Naive thymus-derived CD4-positive, alpha-beta T cell (primary cell): ENCODE measurements around the gene PARVG. TPM values are rescaled to one million over a fixed set of nuclear protein-coding genes. Genes with fewer than 3 reads are reported as not detected.

Experiments
- ATAC-seq: fragments of 150-1000 bp; cut with Tn5 transposase; 2 replicates; pipeline ENCODE4 v1.10.0; 2021; ENCODE audit warnings: mild to moderate bottlenecking, moderate library complexity
- CTCF ChIA-PET: fragments of 350-600 bp; sonication (Branson Sonifier 250); formaldehyde crosslinking; loops from one replicate; lab custom pipeline; 2021; ENCODE audit warnings: antibody characterized with exemption; lab: Charles Lee
- POLR2A ChIA-PET: fragments of 350-600 bp; sonication (Branson Sonifier 250); formaldehyde crosslinking; loops from one replicate; lab custom pipeline; 2021; ENCODE audit warnings: antibody characterized with exemption, inconsistent platforms; lab: Charles Lee
- DNase-seq, 9 donors: peaks; one replicate each; pipeline versions ENCODE4 v3.0.0 to v3.0.0-alpha.2; 2020 to 2022; ENCODE audit warnings: mixed read lengths in 1 of 9
- H3K27ac ChIP-seq: one replicate; pipeline ENCODE4 v1.7.0; 2013; ENCODE audit warnings: mild to moderate bottlenecking, low read depth, low read length, moderate library complexity
- H3K27me3 ChIP-seq, 2 donors: one replicate each; pipeline ENCODE4 v1.7.0; 2013; ENCODE audit warnings: low read length in 2 of 2, mild to moderate bottlenecking in 2 of 2, moderate library complexity in 2 of 2; ENCODE audit not compliant: control insufficient read depth in 2 of 2, insufficient read depth in 2 of 2
- H3K36me3 ChIP-seq, 3 experiments: 1 replicate in 2 of 3; 2 replicates in 1 of 3; pipeline ENCODE4 v1.7.0; 2013; ENCODE audit warnings: low read length in 3 of 3, mild to moderate bottlenecking in 3 of 3, moderate library complexity in 1 of 3; ENCODE audit not compliant: insufficient read depth in 3 of 3, control insufficient read depth in 2 of 3
- H3K4me1 ChIP-seq, 2 donors: one replicate each; pipeline ENCODE4 v1.7.0; 2013; ENCODE audit warnings: low read length in 2 of 2, mild to moderate bottlenecking in 2 of 2, moderate library complexity in 1 of 2; ENCODE audit not compliant: control insufficient read depth in 2 of 2, insufficient read depth in 2 of 2
- H3K4me3 ChIP-seq: 2 replicates; pipeline ENCODE4 v1.7.0; 2013; ENCODE audit warnings: mild to moderate bottlenecking, low read length
- H3K9me3 ChIP-seq, 3 experiments: 1 replicate in 2 of 3; 2 replicates in 1 of 3; pipeline ENCODE4 v1.7.0; 2013; ENCODE audit warnings: low read length in 3 of 3; ENCODE audit not compliant: control insufficient read depth in 2 of 3
- H3K27ac Mint-ChIP-seq, 9 donors: one replicate each; pipeline ENCODE4 v1.8.0; 2020 to 2022; ENCODE audit warnings: mixed read lengths in 9 of 9, mild to moderate bottlenecking in 8 of 9, moderate library complexity in 5 of 9, inconsistent platforms in 2 of 9
- H3K27me3 Mint-ChIP-seq, 5 donors: one replicate each; pipeline ENCODE4 v1.8.0; 2021 to 2022; ENCODE audit warnings: mixed read lengths in 5 of 5, mild to moderate bottlenecking in 1 of 5
- H3K36me3 Mint-ChIP-seq, 5 donors: one replicate each; pipeline ENCODE4 v1.8.0; 2020 to 2022; ENCODE audit warnings: mixed read lengths in 5 of 5, mild to moderate bottlenecking in 3 of 5, inconsistent platforms in 1 of 5
- H3K4me1 Mint-ChIP-seq, 7 donors: one replicate each; pipeline ENCODE4 v1.8.0; 2020 to 2022; ENCODE audit warnings: mixed read lengths in 7 of 7, mild to moderate bottlenecking in 3 of 7, inconsistent platforms in 1 of 7
- H3K4me3 Mint-ChIP-seq, 10 donors: one replicate each; pipeline ENCODE4 v1.8.0; 2020 to 2022; ENCODE audit warnings: mild to moderate bottlenecking in 10 of 10, mixed read lengths in 10 of 10, moderate library complexity in 6 of 10, inconsistent platforms in 2 of 10
- H3K9me3 Mint-ChIP-seq, 11 donors: one replicate each; pipeline ENCODE4 v1.8.0; 2020 to 2022; ENCODE audit warnings: mixed read lengths in 11 of 11, mild to moderate bottlenecking in 4 of 11, inconsistent platforms in 1 of 11, moderate library complexity in 1 of 11
- intact Hi-C, 2 donors: fragments of 100-400 bp; cut with micrococcal nuclease; formaldehyde crosslinking; loops; one replicate each; pipeline ENCODE4 v1.15.1; 2023
- polyA plus RNA-seq, 2 donors: library from polyadenylated mRNA; unstranded; fragments of 300-500 nt; fragmentation: Illumina TruSeq; gene quantifications; one replicate each; pipeline ENCODE4 v1.2.3, GENCODE V29; 2021
- total RNA-seq, 6 experiments: library from RNA in 5 of 6; stranded (reverse) in 5 of 6; gene quantifications; 1 replicate in 5 of 6; 2 replicates in 1 of 6; pipeline ENCODE4 v1.2.3 and lab custom pipeline; 2021 to 2026

Gene PARVG
- total and polyA plus RNA-seq, 7 experiments from 2014 or later, result 36.4 to 209 (median 142) TPM

- H3K9me3 Mint-ChIP-seq, result peaks cover 0 to 4% (median 0%) of the 10 kb centered on the region in 11 donors
- H3K27ac Mint-ChIP-seq, result no peak overlapping the region
- ATAC-seq (no peak), DNase-seq (no peak)
- H3K27me3 Mint-ChIP-seq, result no peaks in the 10 kb centered on the region
- Histone ChIP-seq H3K27ac (no peak overlapping the region), H3K27me3 (no peaks in the 10 kb centered on the region), H3K36me3 (no peaks in the 10 kb centered on the region), H3K4me3 (no peak overlapping the region), H3K4me1 (no peaks in the 10 kb centered on the region), H3K9me3 (no peaks in the 10 kb centered on the region)
- ChIA-PET CTCF (no interaction called here), POLR2A (no interaction called here)
- no peaks in the 10 kb centered on the region for H3K4me1 Mint-ChIP-seq
- H3K4me3 Mint-ChIP-seq, result no peak overlapping the region
- intact Hi-C loops, result no loop called here
- H3K36me3 Mint-ChIP-seq, result peaks cover 0 to 9% (median 0%) of the 10 kb centered on the region in 5 donors
Measured at GRCh38 chr22:44144046-44144569, 36.6 kb upstream of the PARVG start.

- no peaks in the 10 kb centered on the region for H3K9me3 ChIP-seq
- CTCF ChIA-PET, result no interaction called here
- H3K27me3 Mint-ChIP-seq, result peaks cover 0 to 4% (median 0%) of the 10 kb centered on the region in 5 donors
- peaks cover 0 to 3% (median 0%) of the 10 kb centered on the region in 11 donors for H3K9me3 Mint-ChIP-seq
- no peak overlapping the region for H3K27ac ChIP-seq
- H3K27me3 ChIP-seq, result no peaks in the 10 kb centered on the region
- no peaks in the 10 kb centered on the region for H3K4me1 Mint-ChIP-seq
- intact Hi-C loops, result no loop called here
- no peak overlapping the region for H3K4me3 ChIP-seq
- peaks cover 0 to 3% (median 0%) of the 10 kb centered on the region in 5 donors for H3K36me3 Mint-ChIP-seq
- H3K4me1 ChIP-seq, result no peaks in the 10 kb centered on the region
- H3K27ac Mint-ChIP-seq, result no peak overlapping the region
- H3K36me3 ChIP-seq, result no peaks in the 10 kb centered on the region
- POLR2A ChIA-PET, result no interaction called here
- ATAC-seq (no peak), DNase-seq (no peak)
- H3K4me3 Mint-ChIP-seq, result no peak overlapping the region
Measured at GRCh38 chr22:44145544-44145943, 35.2 kb upstream of the PARVG start.

GRCh38 chr22:44146088-44146861 lies 34.5 kb upstream of the PARVG start:
- H3K36me3 ChIP-seq, result no peaks in the 10 kb centered on the region
- no peaks in the 10 kb centered on the region for H3K27me3 ChIP-seq
- POLR2A ChIA-PET, result no interaction called here
- no peak overlapping the region for H3K27ac ChIP-seq
- no peak for DNase-seq
- ATAC-seq, result no peak
- CTCF ChIA-PET, result no interaction called here
- Mint-ChIP-seq H3K9me3 (peaks cover 0 to 3% (median 0%) of the 10 kb centered on the region in 11 donors), H3K4me1 (no peaks in the 10 kb centered on the region), H3K4me3 (no peak overlapping the region), H3K36me3 (peaks cover 0 to 3% (median 0%) of the 10 kb centered on the region in 5 donors), H3K27me3 (peaks cover 0 to 4% (median 0%) of the 10 kb centered on the region in 5 donors), H3K27ac (peak overlapping the region in 2 of 9 donors; percentile 15 to 83)
- intact Hi-C loops, result no loop called here
- no peak overlapping the region for H3K4me3 ChIP-seq
- H3K9me3 ChIP-seq, result no peaks in the 10 kb centered on the region
- H3K4me1 ChIP-seq, result no peaks in the 10 kb centered on the region

GRCh38 chr22:44147008-44147645 lies 33.6 kb upstream of the PARVG start:
- intact Hi-C loops, result no loop called here
- ChIA-PET POLR2A (no interaction called here), CTCF (no interaction called here)
- no peak overlapping the region for H3K27ac Mint-ChIP-seq
- ATAC-seq (no peak), DNase-seq (no peak)
- H3K36me3 Mint-ChIP-seq, result peaks cover 0 to 3% (median 0%) of the 10 kb centered on the region in 5 donors
- Histone ChIP-seq H3K4me3 (no peak overlapping the region), H3K27ac (no peak overlapping the region), H3K27me3 (no peaks in the 10 kb centered on the region), H3K9me3 (no peaks in the 10 kb centered on the region), H3K4me1 (no peaks in the 10 kb centered on the region), H3K36me3 (no peaks in the 10 kb centered on the region)
- peaks cover 0 to 4% (median 0%) of the 10 kb centered on the region in 5 donors for H3K27me3 Mint-ChIP-seq
- H3K4me1 Mint-ChIP-seq, result peaks cover 0 to under 1% (median 0%) of the 10 kb centered on the region in 7 donors
- peaks cover 0 to 3% (median 0%) of the 10 kb centered on the region in 11 donors for H3K9me3 Mint-ChIP-seq
- H3K4me3 Mint-ChIP-seq, result no peak overlapping the region

GRCh38 chr22:44147821-44148574 lies 32.7 kb upstream of the PARVG start:
- intact Hi-C loops, result no loop called here

GRCh38 chr22:44151676-44152075 lies 29.0 kb upstream of the PARVG start:
- no peaks in the 10 kb centered on the region for H3K4me1 ChIP-seq
- no peaks in the 10 kb centered on the region for H3K36me3 ChIP-seq
- Mint-ChIP-seq H3K9me3 (no peaks in the 10 kb centered on the region), H3K27me3 (peaks cover 0 to 4% (median 0%) of the 10 kb centered on the region in 5 donors), H3K4me3 (no peak overlapping the region), H3K36me3 (peaks cover 0 to 3% (median 0%) of the 10 kb centered on the region in 5 donors), H3K4me1 (peaks cover 0 to 4% (median 0%) of the 10 kb centered on the region in 7 donors), H3K27ac (no peak overlapping the region)
- no peaks in the 10 kb centered on the region for H3K9me3 ChIP-seq
- DNase-seq, result no peak
- H3K27me3 ChIP-seq, result no peaks in the 10 kb centered on the region
- H3K4me3 ChIP-seq, result no peak overlapping the region
- no peak overlapping the region for H3K27ac ChIP-seq
- no peak for ATAC-seq
- POLR2A ChIA-PET, result no interaction called here
- intact Hi-C loops, result no loop called here
- CTCF ChIA-PET, result no interaction called here

More at GRCh38 chr22:44147821-44148574, 32.7 kb upstream of the PARVG start:
- Histone ChIP-seq H3K36me3 (no peaks in the 10 kb centered on the region), H3K4me3 (no peak overlapping the region), H3K27ac (no peak overlapping the region), H3K27me3 (no peaks in the 10 kb centered on the region), H3K4me1 (no peaks in the 10 kb centered on the region), H3K9me3 (no peaks in the 10 kb centered on the region)
- Mint-ChIP-seq H3K4me3 (no peak overlapping the region), H3K36me3 (peaks cover 0 to 3% (median 0%) of the 10 kb centered on the region in 5 donors), H3K27ac (no peak overlapping the region), H3K9me3 (peaks cover 0 to 3% (median 0%) of the 10 kb centered on the region in 11 donors), H3K27me3 (peaks cover 0 to 4% (median 0%) of the 10 kb centered on the region in 5 donors), H3K4me1 (peaks cover 0 to 2% (median 0%) of the 10 kb centered on the region in 7 donors)
- ChIA-PET CTCF (no interaction called here), POLR2A (no interaction called here)
- ATAC-seq (no peak), DNase-seq (no peak)
